Cardiac atrium fibroblast (primary cell): Measurements from ENCODE around the gene RAN. TPM values are rescaled to one million over a fixed set of nuclear protein-coding genes. Genes with fewer than 3 reads are reported as not detected.

ENCODE experiments used
- total RNA-seq: library from RNA; depleted of rRNA; stranded (reverse); fragments of >200 nt; gene quantifications from 2 replicates; pipeline ENCODE4 v1.2.3, GENCODE V29; 2015

RAN gene
- 296 and 309 TPM in 2 replicates for total RNA-seq

DNA sequence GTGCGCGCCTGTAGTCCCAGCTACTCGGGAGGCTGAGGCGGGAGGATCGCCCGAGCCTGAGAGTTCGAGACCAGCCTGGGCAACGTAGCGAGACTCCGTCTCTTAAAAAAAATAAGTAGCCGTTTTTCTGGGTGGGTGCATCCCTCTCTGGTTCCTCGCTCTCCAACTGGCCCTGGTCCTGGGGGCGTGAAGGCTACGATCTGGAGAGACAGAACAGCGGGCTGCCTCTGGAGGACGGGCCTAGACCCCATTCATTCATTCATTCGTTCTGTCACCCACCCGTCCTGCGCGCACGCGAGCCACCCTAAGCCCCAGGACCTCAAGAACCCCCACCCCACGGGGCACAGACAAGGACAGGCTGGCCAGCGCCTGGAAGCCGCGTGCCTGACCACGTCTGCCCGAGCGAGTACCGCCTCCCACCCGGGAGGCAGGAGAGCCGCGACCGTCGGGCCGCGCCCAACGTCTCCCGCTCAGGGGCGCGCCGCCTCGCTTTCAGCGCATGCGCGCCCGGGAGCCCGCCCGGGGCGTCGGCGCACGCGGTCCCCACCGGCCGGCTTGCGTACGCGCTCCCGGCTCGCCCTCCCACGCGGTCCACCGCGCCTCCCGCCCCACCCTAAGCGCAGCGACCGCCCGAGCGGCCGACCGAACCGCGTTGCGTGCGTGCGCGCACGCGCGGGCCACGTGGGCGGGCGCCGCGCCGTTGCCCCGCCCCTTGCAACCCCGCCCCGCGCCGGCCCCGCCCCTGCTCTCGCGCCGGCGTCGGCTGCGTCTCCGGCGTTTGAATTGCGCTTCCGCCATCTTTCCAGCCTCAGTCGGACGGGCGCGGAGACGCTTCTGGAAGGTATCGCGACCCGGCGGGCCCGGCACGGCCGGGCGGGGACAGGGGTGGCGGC, at the start of gene RAN:
Gene RAN (plus strand): TSS at position 781 of the 893 bp plus-strand sequence. CDS start 528 bp downstream, outside the sequence.

DNA sequence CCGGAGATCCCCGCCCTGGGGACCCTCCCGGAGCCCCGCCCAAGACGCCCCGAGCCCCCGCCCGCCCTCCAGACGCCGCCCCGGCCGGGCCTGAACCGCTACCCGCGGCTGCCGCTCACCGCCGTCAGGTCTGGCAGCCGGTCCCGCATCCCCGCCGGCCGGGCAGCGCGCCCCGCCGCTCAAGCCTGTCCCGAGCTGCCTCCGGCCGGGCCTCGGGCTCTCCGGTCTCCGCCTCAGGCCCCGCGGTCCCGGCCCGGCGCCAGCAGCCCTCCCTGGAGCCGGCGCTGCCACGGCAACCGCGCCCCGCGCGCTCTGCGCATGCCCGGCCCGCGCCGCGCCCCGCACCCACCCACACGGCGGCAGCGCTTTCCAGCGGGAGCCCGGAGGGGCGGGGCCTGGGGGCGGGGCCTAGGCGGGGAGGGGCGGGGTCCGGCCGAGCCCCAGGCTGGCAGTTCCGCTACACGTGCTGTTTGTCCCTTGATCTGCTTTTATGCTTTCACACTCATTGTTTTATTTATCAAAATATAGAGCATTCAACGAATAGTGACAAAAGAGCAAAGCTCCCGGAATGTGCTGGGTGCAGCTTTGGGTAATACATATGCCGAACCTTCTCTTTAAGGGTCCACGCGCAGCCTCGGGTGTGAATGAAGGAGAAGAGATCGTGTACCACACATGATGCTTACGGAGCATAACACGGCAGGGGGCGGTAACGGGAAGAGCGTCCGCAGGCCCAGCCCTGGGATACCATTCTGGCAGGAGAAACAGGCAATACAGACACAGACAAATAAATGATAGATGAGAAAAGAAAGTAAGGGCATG, 32.7 kb upstream of the RAN start, which contains the start of gene STX2:
Gene STX2 (minus strand): TSS at position 300 of the 819 bp plus-strand sequence. CDS start 151 bp downstream, at position 149.

Other genes with a start within 250 kb of the RAN start
- gene RIMBP2, start 155.8 kb upstream of the RAN start, total RNA-seq = not detected in 2 replicates
- 30.3 and 32.9 TPM in 2 replicates for gene STX2, start 32.8 kb upstream of the RAN start, total RNA-seq
- gene ADGRD1, start 81.8 kb downstream of the RAN start, total RNA-seq = 5.1 and 14.7 TPM in 2 replicates